GM19468 (cell line): ENCODE measurements around the gene CYBA.
"Not testable (repeated sequence)": the region's sequence is repeated elsewhere in the genome, so short reads cannot be mapped to it uniquely, and the experiment has no call there.

Experiments
- ATAC-seq: cut with Tn5 transposase; IDR thresholded peaks from one replicate; pipeline ENCODE4 v1.9.1; 2021; ENCODE audit warnings: mild to moderate bottlenecking, moderate library complexity, moderate number of reproducible peaks; ENCODE audit not compliant: unreplicated experiment; ENCODE audit errors: extremely low read depth

CYBA gene

DNA sequence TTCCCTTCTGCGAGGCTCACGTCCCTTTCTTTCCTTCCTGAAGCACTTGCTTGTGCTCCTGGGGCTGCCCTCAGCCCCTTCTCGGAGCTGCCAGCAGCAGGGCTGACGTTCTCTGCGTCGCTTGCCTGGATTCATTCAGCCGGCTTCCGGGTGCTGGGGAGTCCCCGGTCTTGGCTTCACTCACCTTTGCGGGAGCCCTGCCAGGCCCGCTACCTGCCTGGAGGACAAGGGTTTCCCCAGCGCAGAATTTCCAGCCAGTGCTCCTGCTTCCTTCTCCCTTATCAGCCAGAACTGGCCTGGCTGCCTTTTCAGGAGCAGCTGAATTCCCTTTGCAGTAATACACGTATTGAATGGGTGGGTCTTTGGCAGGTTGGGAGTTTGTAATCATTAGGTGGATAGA is 34.5 kb downstream of the CYBA start:
- ATAC-seq: no peak

DNA sequence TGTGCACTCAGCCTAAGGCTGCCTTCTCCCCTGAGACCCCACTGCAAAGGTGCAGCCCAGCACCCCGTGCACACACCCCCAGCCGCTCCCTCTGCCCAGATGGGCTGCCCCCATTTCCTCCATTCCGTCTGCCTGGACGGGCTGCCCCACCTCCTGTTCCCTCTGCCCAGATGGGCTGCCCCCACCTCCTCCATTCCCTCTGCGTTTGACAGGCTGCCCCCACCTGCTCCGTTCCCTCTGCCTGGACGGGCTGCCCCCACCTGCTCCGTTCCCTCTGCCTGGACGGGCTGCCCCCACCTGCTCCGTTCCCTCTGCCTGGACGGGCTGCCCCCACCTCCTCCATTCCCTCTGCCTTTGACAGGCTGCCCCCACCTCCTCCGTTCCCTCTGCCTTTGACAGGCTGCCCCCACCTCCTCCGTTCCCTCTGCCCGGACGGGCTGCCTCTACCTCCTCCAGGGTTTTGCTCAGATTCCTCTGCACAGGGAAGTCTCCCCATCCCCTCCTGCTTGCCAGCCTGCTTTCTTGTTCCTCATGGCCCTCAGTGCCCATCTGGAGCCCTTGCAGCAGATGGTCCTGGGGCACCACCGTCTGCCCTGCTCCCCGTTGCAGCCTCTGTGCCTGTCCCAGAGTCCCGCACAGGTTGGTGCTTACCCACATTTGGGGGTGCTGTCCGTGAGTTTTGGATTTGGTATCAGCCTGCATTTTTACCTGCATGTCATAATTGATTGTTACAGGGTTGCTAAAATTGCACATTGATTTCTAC is 35.9 kb downstream of the CYBA start:
- no peak for ATAC-seq

DNA sequence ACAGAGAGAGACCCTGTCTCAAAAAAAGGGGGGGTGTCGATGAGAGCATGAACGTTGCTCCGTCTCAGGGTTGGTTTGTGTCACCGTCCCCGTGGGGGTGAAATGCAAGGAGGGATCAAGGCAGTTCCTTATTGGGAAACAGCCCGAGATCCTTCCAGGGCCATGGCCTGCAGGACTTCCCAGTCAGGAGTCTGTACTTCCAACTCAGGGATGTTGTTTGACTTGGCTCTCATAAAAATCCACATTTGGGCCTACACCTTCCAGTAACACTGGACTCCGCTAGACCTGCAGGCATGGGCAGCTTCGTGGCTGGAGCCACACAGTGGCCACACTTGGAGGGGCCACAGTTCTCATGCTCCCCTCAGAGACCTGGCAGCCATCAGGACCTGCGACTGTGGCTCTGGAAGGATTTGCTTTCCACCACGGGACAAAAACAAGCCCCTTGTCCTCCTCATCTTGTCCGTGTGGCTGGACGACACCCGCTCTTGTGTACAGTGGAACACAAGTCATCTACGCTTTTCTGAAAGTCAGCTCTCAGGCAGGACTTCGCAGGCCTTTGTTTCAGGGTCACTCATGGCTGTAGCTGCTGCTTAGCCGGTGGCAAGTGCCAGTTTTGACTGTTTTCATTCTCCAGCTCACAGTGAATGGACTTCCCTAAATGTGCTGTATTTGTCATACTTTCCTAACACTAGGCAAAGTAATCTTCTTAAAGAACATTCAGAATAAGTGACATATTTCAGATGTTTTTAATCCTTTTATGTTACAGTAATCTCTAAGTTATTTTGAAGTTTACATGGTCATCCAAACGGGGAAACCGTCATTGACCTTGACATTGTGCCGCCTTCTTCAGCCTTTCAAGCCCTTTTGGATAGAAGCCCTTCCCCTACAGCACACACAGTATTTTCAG is 36.7 kb downstream of the CYBA start:
- no peak for ATAC-seq

DNA sequence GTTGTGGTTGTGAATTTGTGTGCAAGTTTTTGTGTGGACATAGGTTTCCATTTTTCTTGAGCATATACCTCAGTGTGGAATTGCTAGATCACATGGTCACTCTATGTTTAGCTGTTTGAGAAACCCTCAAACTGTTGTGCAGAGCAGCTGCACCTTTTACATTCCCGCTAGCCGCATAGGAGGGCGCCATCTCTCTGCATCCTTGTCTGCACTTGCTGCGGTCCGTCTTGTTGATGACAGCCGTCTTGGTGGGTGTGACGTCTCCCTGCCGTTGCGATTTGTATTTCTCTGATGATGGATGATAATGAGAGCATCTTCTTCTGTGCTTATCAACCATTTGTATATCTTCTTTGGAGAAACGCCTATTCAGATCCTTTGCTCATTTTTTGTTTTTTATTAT is 37.6 kb downstream of the CYBA start:
- ATAC-seq: no peak

DNA sequence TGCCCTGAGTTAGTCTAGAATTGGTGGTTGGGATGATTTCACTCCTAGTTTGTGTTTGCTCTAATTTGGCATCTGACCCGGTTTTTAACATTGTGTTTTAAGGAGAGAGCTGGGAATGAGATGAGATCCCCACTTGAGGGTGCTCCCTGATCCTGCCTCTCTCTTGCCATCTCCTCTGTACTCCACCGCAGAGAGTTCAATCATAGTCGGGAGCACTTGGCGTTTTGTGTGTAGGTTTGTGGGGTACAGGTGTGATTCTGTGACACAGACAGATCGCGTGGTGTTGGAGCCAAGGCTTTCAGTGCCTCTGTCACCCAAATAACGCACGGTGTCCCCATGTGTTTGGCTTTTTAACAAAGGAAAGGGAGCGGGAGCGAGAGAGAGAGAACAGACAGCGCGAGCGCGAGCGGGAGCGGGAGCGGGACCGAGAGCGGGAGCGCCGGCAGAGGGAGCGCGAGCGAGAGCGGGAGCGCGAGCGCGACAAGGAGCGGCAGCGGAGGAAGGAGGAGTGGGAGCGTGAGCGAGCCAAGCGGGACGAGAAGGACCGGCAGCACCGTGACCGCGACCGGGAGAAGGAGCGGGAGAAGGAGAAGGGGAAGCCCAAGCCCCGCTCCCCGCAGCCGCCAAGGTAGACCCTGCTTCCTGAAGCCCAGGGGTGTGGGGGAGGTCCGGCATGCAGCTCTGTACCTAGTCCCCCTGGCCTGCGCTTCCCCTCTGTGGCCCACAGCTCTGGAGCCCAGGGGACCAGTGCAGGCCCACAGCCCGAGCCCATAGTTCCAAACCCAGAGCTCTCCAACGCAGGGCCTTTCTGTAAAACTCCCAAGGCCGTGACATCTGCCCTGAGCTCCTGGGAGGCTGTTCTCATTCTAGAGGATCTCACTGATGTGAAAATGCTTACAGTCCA is 39.7 kb downstream of the CYBA start:
- ATAC-seq: no peak

DNA sequence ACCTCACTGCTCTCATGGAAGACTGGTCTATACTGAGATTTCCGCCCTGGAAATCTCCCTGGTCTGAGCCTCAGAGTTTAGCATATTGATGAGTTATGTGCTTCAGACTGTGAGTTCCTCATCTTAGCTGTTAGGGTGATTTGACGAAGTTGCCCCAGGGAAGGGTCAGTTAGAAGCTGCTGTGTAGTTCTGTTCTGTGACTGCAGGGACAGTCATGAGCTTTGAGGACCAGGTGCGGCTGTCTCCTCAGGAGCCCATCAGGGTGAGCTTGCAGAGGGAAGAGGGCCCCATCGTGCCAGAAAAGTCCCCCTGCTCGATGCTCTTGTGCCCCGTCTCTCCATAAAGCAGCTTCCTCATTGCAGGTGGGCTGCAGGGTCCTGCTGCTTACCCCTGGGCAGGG is 40.8 kb downstream of the CYBA start:
- ATAC-seq: no peak

DNA sequence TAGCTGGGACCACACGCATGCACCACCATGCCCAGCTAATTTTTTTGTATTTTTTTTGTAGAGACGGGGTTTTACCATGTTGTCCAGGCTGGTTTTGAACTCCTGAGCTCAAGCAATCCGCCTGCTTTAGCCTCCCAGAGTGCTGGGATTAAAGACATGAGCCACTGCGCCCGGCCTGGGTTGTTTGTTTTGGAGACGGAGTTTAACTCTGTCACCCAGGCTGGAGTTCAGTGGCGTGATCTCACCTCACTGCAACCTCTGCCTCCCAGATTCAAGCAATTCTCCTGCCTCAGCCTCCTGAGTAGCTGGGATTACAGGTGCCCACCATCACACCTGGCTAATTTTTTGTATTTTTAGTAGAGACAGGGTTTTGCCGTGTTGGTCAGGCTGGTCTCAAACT is 41.4 kb downstream of the CYBA start:
- ATAC-seq: not testable (repeated sequence)

DNA sequence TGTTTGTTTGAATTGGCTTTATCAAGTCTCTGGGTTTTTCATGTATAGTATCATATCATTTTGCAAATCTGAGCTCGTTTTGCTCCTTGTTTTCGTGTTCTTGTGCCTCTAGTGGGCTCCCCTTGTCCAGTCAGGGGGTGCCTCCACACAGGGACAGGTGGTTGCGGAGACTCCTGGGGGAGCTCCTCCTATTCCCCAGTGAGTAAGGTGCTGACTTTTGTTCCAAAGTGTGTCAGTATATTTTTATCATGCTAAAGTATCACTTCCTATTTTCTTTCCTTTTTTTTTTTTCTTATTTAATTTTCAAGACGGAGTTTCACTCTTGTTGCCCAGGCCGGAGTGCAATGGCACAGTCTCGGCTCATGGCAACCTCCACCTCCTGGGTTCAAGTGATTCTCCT is 42.8 kb downstream of the CYBA start:
- ATAC-seq: no peak

DNA sequence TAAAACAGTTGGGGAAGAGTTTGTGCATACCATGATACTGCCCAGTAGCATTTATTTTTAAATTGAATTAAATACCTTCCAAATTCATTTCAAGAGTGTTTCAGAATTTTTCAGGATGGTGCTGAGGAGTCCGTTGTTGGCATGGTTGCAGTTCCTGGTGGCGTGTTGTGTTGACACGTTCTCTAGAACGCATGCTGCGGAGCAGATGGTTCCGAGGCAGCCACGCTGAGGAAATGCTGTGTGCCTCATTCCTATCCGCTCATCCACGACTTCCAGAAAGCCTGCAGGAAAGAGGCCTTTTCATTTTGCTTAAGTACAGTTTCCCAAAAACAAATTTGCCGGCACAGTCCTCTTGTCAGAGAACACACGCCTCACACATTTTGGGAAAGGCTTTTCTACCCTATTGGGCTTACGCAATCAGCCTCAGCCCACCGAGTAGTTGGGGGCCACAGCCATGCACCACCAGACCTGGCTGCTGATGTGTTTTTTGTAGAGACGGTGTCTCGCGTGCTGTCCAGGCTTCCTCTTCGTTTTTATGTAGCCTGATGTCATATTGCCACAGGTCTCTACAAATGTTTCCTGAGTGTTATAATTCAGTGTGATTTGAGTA is 44.6 kb downstream of the CYBA start:
- no peak for ATAC-seq

DNA sequence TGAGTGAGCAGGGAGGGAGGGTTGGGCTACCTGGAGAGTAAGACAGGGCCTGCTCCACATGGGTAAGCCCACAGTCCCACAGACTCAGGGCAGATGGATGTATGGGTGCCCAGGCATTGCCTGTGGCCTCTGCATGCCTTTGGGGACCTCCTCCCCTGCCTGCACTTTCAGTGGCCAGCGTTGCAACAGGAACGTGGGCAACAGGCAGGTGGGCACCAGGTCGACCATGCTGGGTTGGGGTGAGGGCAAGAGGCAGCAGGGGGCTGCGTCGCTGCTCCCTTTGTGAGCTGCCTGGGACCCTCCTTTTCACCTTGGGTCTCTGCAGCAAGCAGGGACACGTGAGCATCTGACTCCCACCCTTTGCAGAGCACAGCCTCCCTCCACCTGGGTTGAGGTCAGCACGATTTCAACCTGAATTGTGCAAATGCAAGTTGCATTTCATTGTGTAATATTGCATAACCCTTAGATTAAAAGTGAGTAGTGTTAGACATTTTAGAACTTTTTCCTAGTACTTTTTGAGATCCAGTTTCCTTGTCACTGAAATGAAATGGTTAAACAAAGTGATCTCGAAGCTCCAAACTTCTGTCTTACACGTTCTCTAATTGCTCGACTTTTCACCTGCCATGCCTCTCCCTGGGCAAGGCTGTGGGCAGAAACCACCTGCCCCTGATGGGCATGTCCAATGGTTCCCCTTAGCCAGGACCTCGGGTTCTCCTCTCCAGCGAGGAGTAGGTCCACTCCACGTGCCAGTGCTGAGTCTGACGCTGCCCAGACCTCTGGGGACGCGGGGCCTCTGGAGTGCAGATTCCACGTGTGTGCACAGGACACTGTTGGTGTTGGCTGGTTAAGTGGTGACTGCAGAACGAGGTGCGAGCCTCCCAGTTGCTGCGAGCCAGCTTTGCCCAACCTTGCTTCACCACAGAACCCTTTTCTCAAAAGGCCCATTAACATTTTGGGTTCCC is 45.4 kb downstream of the CYBA start:
- no peak for ATAC-seq

DNA sequence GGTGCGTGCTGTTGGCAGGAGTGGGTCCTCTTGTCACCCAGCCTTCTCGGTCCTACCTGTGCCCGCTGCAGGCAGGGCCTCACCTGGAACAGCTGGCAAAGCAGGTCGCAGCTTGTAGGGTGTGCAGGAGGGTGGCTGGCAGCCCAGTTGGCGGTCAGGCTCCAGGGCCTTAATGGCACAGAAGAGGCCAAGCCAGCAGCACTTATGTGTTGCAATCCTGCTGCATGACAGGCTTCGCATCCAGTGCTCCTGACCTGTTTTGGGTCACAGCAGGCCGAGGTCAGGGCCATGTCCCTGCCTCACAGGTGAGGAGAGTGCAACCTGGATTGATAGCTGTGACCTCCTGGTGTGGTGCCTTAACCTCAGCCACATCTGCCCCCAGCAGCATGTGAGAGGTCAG is 48.8 kb downstream of the CYBA start:
- ATAC-seq: no peak

DNA sequence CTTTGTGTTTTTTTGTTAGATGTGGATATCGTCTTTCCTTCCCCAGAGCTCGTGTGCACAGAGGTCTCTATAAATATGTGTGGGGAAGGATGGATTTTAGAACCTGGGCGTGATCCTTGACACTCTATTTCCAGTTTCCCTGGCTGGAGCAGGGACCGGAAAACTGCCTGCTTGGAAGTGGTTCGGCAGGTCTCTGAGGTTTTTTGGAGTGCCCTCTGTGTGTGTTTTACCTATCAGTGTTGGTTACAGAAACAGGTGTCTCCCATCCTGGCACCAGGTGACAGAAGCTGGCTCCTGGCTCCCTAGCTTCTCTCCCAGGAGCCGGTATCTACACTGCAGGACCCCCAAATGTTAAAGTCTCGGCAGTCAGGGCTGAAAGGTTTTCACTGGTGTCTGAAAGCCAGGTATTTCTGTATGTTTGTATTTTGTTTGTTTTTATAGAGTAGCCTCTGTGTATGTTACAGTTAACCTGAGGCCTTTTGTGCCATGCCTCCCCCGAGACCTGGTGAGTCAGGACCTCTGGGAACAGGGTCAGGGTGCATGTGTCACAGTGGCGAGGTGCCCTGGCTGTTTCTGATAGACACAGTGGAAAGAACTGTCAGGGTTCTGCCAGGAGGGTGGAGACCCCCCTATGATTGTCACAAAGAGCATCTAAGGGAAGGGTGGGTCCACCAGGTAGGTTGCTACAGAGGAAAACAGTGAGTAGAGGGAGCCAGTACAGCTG is 49.4 kb downstream of the CYBA start:
- no peak for ATAC-seq

DNA sequence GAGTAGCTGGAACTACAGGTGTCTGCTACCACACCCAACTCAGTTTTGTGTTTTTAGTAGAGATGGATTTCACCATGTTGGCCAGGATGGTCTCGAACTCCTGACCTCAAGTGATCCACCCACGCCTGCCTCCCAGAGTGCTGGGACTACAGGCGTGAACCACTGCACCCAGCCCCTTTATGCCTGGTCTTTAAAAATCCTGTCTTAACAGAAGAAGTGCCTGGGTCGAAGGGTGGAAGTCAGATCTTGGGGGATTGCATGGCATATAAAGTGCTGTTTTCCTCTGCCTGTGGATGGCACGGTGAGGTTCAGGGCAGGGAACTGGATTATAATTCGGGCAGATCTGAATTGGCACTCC is 50.3 kb downstream of the CYBA start:
- no peak for ATAC-seq

DNA sequence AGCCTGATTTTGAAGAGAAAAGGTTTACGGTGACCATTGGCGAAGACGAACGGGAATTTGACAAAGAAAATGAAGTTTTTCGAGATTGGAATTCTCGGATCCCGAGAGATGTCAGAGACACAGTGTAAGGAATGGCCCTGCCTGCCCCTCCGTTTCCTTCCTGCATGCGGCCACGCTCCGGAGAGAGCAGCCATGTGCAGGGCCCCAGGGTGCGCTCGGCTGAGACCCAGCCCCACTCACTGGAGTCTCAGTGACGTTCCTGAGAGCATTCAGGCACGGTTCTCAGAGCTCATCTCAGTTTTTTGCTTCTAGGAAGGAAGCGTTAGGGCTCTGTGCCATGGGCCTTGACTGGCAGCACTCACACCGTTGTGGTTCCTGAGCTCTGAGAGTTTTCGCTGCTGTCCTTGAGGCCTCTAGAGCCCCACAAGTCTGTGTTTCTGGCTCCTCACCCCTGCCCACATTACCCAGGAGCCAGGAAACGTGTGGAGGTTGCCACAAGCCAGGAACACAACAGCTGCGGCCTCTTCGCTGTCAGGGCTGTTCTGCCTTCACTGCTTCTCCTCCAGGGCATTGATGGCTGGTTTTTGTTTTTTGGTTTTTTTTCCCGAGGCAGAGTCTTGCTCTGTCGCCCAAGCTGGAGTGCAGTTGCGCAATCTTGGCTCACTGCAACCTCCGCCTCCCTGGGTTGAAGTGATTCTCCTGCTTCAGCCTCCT is 50.9 kb downstream of the CYBA start:
- no peak for ATAC-seq

DNA sequence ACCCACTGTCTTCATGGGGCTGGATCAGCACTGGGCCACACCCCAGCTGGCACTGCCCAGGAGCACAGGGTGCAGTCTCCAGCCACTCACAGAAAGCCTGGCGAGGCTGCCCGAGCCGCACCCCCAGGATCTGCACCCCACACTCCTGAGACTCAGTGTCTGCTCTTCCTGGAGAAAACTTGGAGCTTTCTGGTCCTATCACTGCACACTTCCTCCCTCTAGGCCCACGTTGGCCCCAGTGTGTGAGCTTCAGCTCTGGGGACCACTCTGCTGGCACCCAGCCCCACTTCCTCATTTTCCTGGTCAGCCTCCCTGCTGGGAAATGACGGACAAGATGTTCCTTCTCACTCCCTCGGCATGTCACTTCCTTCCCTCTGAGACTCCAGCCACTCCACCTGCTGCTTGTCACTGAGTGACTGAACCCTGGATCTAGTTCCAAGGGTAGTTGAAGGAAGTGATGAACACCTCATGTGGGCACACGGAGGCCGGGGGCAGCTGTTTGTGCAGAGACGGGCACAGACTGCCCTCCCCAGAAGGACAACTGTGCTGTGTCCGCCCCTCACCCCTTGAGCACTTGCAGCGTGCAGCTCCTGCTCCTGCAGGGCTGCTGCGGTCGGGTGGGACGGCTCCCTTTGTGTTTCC is 51.6 kb downstream of the CYBA start:
- no peak for ATAC-seq

DNA sequence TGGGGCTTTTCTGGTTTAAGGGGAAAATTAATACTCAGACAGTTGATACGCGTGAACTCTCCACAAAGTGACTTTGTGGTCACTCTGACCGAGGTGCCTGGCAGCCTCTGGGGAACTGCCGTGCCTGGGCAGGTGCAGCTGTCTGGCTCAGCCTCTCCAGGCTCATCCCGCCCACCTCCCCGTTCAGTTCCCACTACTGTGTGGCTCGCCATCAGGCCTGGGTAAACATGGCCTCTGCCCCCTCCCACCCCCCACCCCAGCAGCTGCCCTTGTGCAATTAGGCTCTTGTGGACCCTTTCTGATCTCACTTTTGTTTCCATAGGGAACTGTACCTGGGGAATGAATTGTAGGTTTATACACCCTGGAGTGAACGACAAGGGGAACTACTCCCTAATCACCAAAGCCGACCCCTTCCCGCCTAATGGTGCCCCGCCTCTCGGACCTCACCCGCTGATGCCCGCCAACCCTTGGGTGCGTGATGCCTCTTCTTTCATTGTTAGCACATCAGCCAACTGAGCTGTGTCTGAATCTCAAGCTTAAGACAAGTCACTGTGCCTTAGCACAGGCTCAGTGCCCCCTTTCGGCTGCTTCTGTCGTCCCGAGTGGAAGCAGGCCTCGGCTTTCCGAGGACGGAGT is 52.9 kb downstream of the CYBA start:
- ATAC-seq: no peak

DNA sequence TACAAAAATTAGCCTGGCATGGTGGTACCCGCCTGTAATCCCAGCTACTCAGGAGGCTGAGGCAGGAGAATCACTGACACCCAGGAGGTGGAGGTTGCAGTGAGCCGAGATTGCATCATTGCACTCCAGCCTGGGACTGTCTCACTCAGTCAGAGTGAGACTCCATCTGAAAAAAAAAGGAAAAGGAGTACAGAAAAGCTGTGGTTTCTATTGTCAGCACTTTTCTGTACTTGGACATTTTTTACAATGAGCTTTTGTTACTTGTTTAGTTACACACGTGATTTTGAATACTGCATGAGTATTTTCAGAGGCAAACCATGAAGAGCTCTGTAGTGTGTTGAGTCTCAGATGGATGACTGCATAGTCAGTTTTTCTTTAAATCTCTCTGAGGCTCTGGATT is 54.4 kb downstream of the CYBA start:
- no peak for ATAC-seq
